Astrocyte (in vitro differentiated cells and primary cell): ENCODE data around the gene TGM1.

Experiments
- EZH2 ChIP-seq: IDR thresholded peaks from 2 replicates; pipeline ENCODE4 v1.6.1; 2012; ENCODE audit warnings: mild to moderate bottlenecking, low read length, inconsistent platforms; ENCODE audit not compliant: insufficient read depth
- TF ChIP-seq, protein P1 (sequence below): IDR thresholded peaks from 2 replicates; pipeline ENCODE4 v1.5.1; 2011; ENCODE audit warnings: low read depth, mild to moderate bottlenecking, inconsistent platforms, low read length, moderate library complexity; ENCODE audit not compliant: insufficient read depth

GRCh38 chr14:24219521-24219920 lies 43.5 kb downstream of the TGM1 start:
- TF ChIP-seq, protein P1, sequence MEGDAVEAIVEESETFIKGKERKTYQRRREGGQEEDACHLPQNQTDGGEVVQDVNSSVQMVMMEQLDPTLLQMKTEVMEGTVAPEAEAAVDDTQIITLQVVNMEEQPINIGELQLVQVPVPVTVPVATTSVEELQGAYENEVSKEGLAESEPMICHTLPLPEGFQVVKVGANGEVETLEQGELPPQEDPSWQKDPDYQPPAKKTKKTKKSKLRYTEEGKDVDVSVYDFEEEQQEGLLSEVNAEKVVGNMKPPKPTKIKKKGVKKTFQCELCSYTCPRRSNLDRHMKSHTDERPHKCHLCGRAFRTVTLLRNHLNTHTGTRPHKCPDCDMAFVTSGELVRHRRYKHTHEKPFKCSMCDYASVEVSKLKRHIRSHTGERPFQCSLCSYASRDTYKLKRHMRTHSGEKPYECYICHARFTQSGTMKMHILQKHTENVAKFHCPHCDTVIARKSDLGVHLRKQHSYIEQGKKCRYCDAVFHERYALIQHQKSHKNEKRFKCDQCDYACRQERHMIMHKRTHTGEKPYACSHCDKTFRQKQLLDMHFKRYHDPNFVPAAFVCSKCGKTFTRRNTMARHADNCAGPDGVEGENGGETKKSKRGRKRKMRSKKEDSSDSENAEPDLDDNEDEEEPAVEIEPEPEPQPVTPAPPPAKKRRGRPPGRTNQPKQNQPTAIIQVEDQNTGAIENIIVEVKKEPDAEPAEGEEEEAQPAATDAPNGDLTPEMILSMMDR: no peak
- no peak for TF ChIP-seq EZH2
